Natural killer cell treated with Interleukin-12 subunit alpha and Interleukin-12 subunit beta and Interleukin-15 and Interleukin-18, amount 100 ng/mL, for 72 hours (primary cell): Measurements from ENCODE around the gene NFASC. TPM values are rescaled to one million over a fixed set of nuclear protein-coding genes. Genes with fewer than 3 reads are reported as not detected.

Experiments
- ATAC-seq, 2 donors: fragments of 150-1000 bp; cut with Tn5 transposase in 1 of 2; sonication (Bioruptor Pico), chemical (Tn5 transposase) in 1 of 2; 2 replicates each; pipeline ENCODE4 v1.10.0; 2021
- DNase-seq: peaks from one replicate; pipeline ENCODE4 v3.0.0; 2022; ENCODE audit warnings: low spot score
- H3K27ac Mint-ChIP-seq, 2 donors: 1 replicate in 1 of 2; 2 replicates in 1 of 2; pipeline ENCODE4 v1.8.0; 2022; ENCODE audit warnings: mixed read lengths in 2 of 2, mild to moderate bottlenecking in 1 of 2, moderate library complexity in 1 of 2
- H3K27me3 Mint-ChIP-seq, 2 donors: 1 replicate in 1 of 2; 2 replicates in 1 of 2; pipeline ENCODE4 v1.8.0; 2022; ENCODE audit warnings: mixed read lengths in 2 of 2
- H3K36me3 Mint-ChIP-seq: one replicate; pipeline ENCODE4 v1.8.0; 2022; ENCODE audit warnings: mixed read lengths
- H3K4me1 Mint-ChIP-seq, 2 donors: 1 replicate in 1 of 2; 2 replicates in 1 of 2; pipeline ENCODE4 v1.8.0; 2022; ENCODE audit warnings: low read depth in 2 of 2, mixed read lengths in 2 of 2, mild to moderate bottlenecking in 1 of 2
- H3K4me3 Mint-ChIP-seq: one replicate; pipeline ENCODE4 v1.8.0; 2022; ENCODE audit warnings: mixed read lengths
- H3K9me3 Mint-ChIP-seq: 2 replicates; pipeline ENCODE4 v1.8.0; 2022; ENCODE audit warnings: mixed read lengths
- total RNA-seq, 2 donors: library from RNA; stranded (reverse); gene quantifications; one replicate each; pipeline ENCODE4 v1.2.3, GENCODE V29; 2022

The NFASC gene
- total RNA-seq, result under 1 TPM; 0.36 to 0.71 TPM

GRCh38 chr1:204870160-204870912 lies at the start of gene NFASC:
Gene NFASC (plus strand): TSS chr1:204870862. CDS start chr1:204944316, 73,454 bp downstream.
- no peak within 1 kb of the TSS for H3K27ac Mint-ChIP-seq

GRCh38 chr1:204821476-204821875 lies 49.2 kb upstream of the NFASC start:
- ATAC-seq, result no peak
- no peaks in the 10 kb centered on the region for H3K9me3 Mint-ChIP-seq
- H3K27ac Mint-ChIP-seq, result no peak overlapping the region
- H3K36me3 Mint-ChIP-seq, result no peaks in the 10 kb centered on the region
- no peaks in the 10 kb centered on the region for H3K4me1 Mint-ChIP-seq
- DNase-seq, result no peak
- H3K4me3 Mint-ChIP-seq, result no peak overlapping the region
- peaks cover 24 to 29% of the 10 kb centered on the region in 2 donors for H3K27me3 Mint-ChIP-seq

More at GRCh38 chr1:204870160-204870912, at the start of gene NFASC:
- no peaks in the 10 kb centered on the region for H3K4me1 Mint-ChIP-seq
- H3K27me3 Mint-ChIP-seq, result peaks cover 9% of the 10 kb centered on the region in 2 donors
- no peaks in the 10 kb centered on the region for H3K9me3 Mint-ChIP-seq
- no peak within 1 kb of the TSS for H3K4me3 Mint-ChIP-seq
- DNase-seq (no peak), ATAC-seq (peak in 1 of 2 donors; percentile 4)
- H3K36me3 Mint-ChIP-seq, result no peaks in the 10 kb centered on the region

DNA sequence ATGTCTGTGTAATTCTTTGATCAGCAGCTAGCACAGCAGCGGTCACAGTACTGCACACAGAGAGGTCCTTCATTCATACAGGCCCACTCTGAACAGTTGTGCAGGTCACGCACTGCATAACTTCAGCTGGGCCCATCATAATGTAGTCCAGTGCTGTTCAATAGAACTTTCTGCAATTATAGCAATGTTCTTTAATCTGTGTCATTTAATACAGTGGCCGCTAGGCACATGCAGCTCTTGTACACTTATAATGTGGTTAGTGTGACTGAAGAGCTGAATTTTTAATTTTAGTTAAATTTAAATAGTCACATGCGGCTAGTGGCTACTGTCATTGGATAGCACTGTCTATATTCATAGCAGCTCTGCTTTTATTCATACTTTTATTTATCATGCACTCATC lies 48.7 kb upstream of the NFASC start:
- Mint-ChIP-seq H3K9me3 (no peaks in the 10 kb centered on the region), H3K4me3 (no peak overlapping the region)
- no peak for ATAC-seq

DNA sequence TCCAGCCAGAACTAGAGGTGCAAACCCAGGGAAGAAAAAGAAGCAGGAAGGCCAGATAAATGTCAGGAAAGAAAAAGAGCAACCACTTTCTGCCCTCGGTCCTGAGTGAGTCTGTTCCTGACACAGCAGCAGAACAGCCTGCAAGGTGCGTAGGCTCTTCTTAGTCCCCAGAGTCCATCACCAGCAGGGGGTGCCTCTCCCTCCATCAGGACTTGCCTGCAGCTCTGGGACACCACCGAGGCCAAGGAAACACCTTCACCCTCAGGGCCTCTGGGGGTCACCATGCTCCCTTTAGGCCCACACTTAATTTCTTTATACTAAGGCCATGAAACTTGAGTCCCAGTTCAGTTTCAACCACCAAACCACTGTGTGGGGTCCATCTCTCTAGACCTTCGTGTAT lies 43.7 kb upstream of the NFASC start:
- DNase-seq (no peak), ATAC-seq (no peak)
- H3K27ac Mint-ChIP-seq, result no peak overlapping the region
- peaks cover 7% of the 10 kb centered on the region in 2 donors for H3K4me1 Mint-ChIP-seq
- H3K9me3 Mint-ChIP-seq, result no peaks in the 10 kb centered on the region
- H3K4me3 Mint-ChIP-seq, result no peak overlapping the region
- H3K36me3 Mint-ChIP-seq, result no peaks in the 10 kb centered on the region
- peaks cover 43 to 46% of the 10 kb centered on the region in 2 donors for H3K27me3 Mint-ChIP-seq

More for the DNA sequence above, 48.7 kb upstream of the NFASC start:
- no peak overlapping the region for H3K27ac Mint-ChIP-seq
- H3K4me1 Mint-ChIP-seq, result no peaks in the 10 kb centered on the region
- H3K27me3 Mint-ChIP-seq, result peaks cover 27 to 31% of the 10 kb centered on the region in 2 donors
- DNase-seq, result no peak
- H3K36me3 Mint-ChIP-seq, result no peaks in the 10 kb centered on the region

- no peaks in the 10 kb centered on the region for H3K9me3 Mint-ChIP-seq
- ATAC-seq (peak; percentile 67 to 83), DNase-seq (no peak)
- H3K27me3 Mint-ChIP-seq, result peaks cover 44 to 51% of the 10 kb centered on the region in 2 donors
- H3K4me3 Mint-ChIP-seq, result no peak overlapping the region
- H3K4me1 Mint-ChIP-seq, result peaks cover 7% of the 10 kb centered on the region in 2 donors
- H3K27ac Mint-ChIP-seq, result no peak overlapping the region
- no peaks in the 10 kb centered on the region for H3K36me3 Mint-ChIP-seq
Measured at GRCh38 chr1:204828352-204828850, 42.3 kb upstream of the NFASC start.

DNA sequence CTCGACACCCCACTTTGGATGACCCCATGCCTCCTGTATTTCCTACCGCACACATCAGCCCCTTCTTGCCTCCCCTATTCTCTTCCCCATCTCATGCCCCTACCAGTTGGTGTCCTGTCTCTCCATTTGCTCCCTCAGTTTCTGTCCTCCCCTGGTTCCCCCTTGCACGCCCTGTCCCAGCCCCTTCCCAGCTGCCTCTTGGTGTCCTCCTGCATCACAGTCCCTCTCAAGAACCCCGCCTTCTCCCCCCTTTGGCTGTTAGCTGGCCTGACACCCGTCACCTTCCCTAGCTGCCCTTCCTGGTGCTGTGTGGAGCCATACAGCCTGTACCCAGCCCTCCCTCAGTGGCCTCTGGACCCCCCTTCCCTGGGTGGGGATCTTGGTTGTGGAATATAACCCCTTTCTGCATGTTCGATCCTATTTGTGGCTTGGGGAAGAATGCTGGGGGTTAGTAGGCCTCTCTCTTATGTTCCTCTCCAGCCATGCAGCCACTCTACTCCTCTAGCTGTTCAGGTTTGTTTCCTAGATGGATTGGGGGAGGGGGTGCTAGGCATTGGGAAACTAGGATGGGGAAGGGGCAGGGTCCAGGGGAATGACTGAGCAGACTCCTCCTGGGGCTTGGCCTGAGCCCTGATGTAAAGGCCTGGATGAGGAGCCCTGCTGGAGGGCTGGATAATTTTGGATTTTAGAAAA lies 41.4 kb upstream of the NFASC start:
- ATAC-seq (no peak), DNase-seq (no peak)
- Mint-ChIP-seq H3K36me3 (no peaks in the 10 kb centered on the region), H3K4me3 (peak overlapping the region; percentile 45), H3K27ac (no peak overlapping the region), H3K4me1 (peaks cover 7% of the 10 kb centered on the region in 2 donors), H3K27me3 (peaks cover 47 to 53% of the 10 kb centered on the region in 2 donors), H3K9me3 (no peaks in the 10 kb centered on the region)

- no peak for ATAC-seq
Measured at GRCh38 chr1:204830747-204831146, 39.9 kb upstream of the NFASC start.

DNA sequence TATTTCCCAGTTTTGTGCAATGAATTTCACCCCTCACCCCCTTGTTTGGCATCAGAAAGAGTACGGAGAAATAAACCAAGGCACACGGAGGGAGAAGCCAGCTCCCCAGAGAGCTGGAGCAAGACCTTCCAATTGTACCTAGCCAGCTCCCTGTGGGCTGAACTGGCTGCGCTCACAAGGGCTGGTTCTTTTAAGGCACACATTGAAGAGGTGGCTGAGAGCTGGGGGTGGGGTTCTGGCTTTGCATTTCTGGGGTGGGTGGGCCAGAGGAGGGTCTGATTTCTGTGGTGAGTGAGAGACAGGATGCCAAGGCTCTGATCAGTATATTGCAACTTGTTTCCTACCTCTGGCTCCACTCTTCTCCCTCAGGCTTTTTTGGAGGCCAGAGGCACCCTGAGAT lies 39.5 kb upstream of the NFASC start:
- peaks cover 42 to 58% of the 10 kb centered on the region in 2 donors for H3K27me3 Mint-ChIP-seq
- no peaks in the 10 kb centered on the region for H3K9me3 Mint-ChIP-seq
- no peak for DNase-seq

More at GRCh38 chr1:204830747-204831146, 39.9 kb upstream of the NFASC start:
- no peak overlapping the region for H3K27ac Mint-ChIP-seq
- H3K9me3 Mint-ChIP-seq, result no peaks in the 10 kb centered on the region
- H3K36me3 Mint-ChIP-seq, result no peaks in the 10 kb centered on the region
- no peak overlapping the region for H3K4me3 Mint-ChIP-seq
- no peak for DNase-seq
- peaks cover 7% of the 10 kb centered on the region in 2 donors for H3K4me1 Mint-ChIP-seq
- peaks cover 43 to 59% of the 10 kb centered on the region in 2 donors for H3K27me3 Mint-ChIP-seq

GRCh38 chr1:204834336-204834735 lies 36.3 kb upstream of the NFASC start:
- peaks cover 3% of the 10 kb centered on the region for H3K9me3 Mint-ChIP-seq
- ATAC-seq, result no peak
- H3K4me1 Mint-ChIP-seq, result peaks cover under 1 to 2% of the 10 kb centered on the region in 2 donors
- H3K36me3 Mint-ChIP-seq, result no peaks in the 10 kb centered on the region
- H3K27me3 Mint-ChIP-seq, result peaks cover 39 to 60% of the 10 kb centered on the region in 2 donors
- no peak overlapping the region for H3K27ac Mint-ChIP-seq
- DNase-seq, result no peak
- H3K4me3 Mint-ChIP-seq, result no peak overlapping the region

More for the DNA sequence above, 39.5 kb upstream of the NFASC start:
- Mint-ChIP-seq H3K27ac (no peak overlapping the region), H3K36me3 (no peaks in the 10 kb centered on the region), H3K4me1 (peaks cover 7% of the 10 kb centered on the region in 2 donors), H3K4me3 (no peak overlapping the region)
- no peak for ATAC-seq

- no peak overlapping the region for H3K4me3 Mint-ChIP-seq
- peaks cover 37 to 55% of the 10 kb centered on the region in 2 donors for H3K27me3 Mint-ChIP-seq
- H3K9me3 Mint-ChIP-seq, result peaks cover 3% of the 10 kb centered on the region
Measured at GRCh38 chr1:204834752-204835151, 35.9 kb upstream of the NFASC start.

DNA sequence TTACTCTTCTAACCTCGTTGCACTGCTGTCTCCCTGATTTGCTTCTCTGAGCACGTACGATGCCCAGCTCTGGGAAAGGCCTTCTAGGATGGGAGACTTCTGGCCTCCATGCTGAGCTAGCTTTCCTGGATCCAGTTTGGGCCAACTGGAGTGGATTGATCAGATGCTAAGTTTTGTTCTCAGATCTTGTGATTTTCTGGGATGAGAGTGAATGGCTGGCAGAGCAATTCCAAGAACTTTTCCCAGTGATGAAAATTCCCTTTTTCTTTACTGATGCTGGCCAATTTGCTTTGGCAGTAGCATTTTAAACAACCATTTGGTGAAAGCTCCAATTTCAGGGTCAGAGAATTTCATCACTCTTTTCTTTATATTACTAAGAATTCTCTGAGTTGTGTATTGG lies 34.9 kb upstream of the NFASC start:
- Mint-ChIP-seq H3K27me3 (peaks cover 30 to 46% of the 10 kb centered on the region in 2 donors), H3K4me1 (no peaks in the 10 kb centered on the region), H3K9me3 (peaks cover 3% of the 10 kb centered on the region), H3K36me3 (no peaks in the 10 kb centered on the region), H3K27ac (no peak overlapping the region), H3K4me3 (no peak overlapping the region)
- ATAC-seq (no peak), DNase-seq (no peak)

More at GRCh38 chr1:204834752-204835151, 35.9 kb upstream of the NFASC start:
- H3K4me1 Mint-ChIP-seq, result no peaks in the 10 kb centered on the region
- DNase-seq, result no peak
- H3K27ac Mint-ChIP-seq, result no peak overlapping the region
- ATAC-seq, result no peak
- no peaks in the 10 kb centered on the region for H3K36me3 Mint-ChIP-seq

DNA sequence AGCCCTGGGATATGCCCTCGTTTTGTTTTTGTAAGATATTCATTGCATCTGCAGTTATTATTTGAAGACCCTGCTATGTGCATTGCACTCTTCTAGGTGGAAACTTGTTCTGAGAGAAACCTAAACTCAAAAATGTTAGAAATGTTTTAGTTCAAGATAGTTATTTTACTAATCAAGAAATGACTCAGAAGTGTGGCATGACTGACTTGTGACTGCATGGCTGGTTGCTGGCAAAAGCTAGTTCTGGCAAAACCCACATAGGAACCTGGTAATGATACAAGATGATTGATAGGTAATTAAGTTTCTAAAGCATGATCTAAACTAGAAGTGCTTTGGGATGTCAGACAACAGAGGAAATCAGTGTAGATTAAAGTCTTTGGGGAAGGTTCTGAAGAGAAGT lies 33.8 kb upstream of the NFASC start:
- no peak overlapping the region for H3K4me3 Mint-ChIP-seq
- DNase-seq, result no peak
- H3K27ac Mint-ChIP-seq, result no peak overlapping the region
- H3K36me3 Mint-ChIP-seq, result no peaks in the 10 kb centered on the region
- peaks cover 22 to 41% of the 10 kb centered on the region in 2 donors for H3K27me3 Mint-ChIP-seq
- ATAC-seq, result no peak
- no peaks in the 10 kb centered on the region for H3K4me1 Mint-ChIP-seq
- H3K9me3 Mint-ChIP-seq, result peaks cover 3% of the 10 kb centered on the region

DNA sequence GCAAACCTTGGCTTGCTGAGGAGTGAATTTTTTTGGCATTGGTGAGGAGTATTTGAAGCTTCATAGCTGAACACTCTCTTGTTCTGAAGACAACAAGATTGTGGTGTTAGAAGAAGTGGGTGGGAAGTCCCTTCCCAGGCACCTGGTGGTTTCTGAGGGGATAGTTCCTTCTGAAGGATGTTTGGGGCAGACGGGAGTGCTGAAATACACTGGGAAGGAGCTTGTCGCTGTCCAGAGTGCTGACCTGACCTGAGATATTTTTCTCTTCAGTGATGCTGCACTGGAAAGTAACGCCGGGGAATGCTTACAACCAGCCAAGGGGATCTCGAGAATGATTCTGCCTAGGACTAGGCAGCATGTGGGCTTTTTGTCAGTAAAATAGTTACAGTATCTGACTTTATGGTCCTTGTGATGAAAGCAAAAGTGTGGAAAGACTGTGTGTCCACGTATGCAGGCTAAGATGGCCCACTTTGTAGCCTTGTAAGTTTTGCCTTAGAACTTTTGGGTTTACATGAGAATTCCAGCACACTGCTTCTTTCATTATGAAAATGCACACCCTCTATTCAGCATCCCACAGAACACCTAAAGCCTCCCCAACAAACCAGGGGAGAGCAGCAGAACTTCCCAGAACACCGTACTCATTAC lies 33.1 kb upstream of the NFASC start:
- no peak for ATAC-seq
- Mint-ChIP-seq H3K27me3 (peaks cover 17 to 42% of the 10 kb centered on the region in 2 donors), H3K27ac (no peak overlapping the region)

More for the DNA sequence above, 33.1 kb upstream of the NFASC start:
- H3K9me3 Mint-ChIP-seq, result peaks cover 3% of the 10 kb centered on the region
- H3K4me3 Mint-ChIP-seq, result no peak overlapping the region
- no peaks in the 10 kb centered on the region for H3K4me1 Mint-ChIP-seq
- no peak for DNase-seq
- H3K36me3 Mint-ChIP-seq, result no peaks in the 10 kb centered on the region
